Esophagus squamous epithelium (tissue), 4 donors: ENCODE results near the gene NDC1.

Experiments
- CTCF ChIP-seq, 6 experiments: fragments of 450-650 bp in 4 of 6; fragments of 200-600 bp in 2 of 6; sonication (generic) in 2 of 6; IDR thresholded peaks; one replicate each; pipeline ENCODE4 v1.5.1; 2016 to 2019; ENCODE audit warnings: antibody characterized with exemption in 6 of 6, mild to moderate bottlenecking in 4 of 6, moderate library complexity in 4 of 6
- POLR2A ChIP-seq, 4 donors: fragments of 450-650 bp; IDR thresholded peaks; one replicate each; pipeline ENCODE4 v1.6.1; 2017; ENCODE audit warnings: antibody characterized with exemption in 4 of 4, mild to moderate bottlenecking in 4 of 4, moderate library complexity in 3 of 4

GRCh38 chr1:53733975-53734649 is 104.0 kb downstream of the NDC1 start:
- TF ChIP-seq CTCF (IDR thresholded peaks at IDR 0.05), result no peak
- no peak for TF ChIP-seq POLR2A (IDR thresholded peaks at IDR 0.05)
